Endothelial cell (in vitro differentiated cells): ENCODE measurements around the gene TIMP1. TPM values are rescaled to one million over a fixed set of nuclear protein-coding genes. Genes with fewer than 3 reads are reported as not detected.

Experiments
- DNase-seq: peaks from one replicate; pipeline ENCODE4 v3.0.0; 2021; ENCODE audit warnings: low spot score
- H3K27ac Mint-ChIP-seq: one replicate; pipeline ENCODE4 v1.8.0; 2021; ENCODE audit warnings: mixed read lengths, inconsistent platforms; ENCODE audit not compliant: unreplicated experiment
- H3K27me3 Mint-ChIP-seq: one replicate; pipeline ENCODE4 v1.8.0; 2021; ENCODE audit warnings: mild to moderate bottlenecking, moderate library complexity, mixed read lengths, inconsistent platforms; ENCODE audit not compliant: unreplicated experiment
- H3K36me3 Mint-ChIP-seq: one replicate; pipeline ENCODE4 v1.8.0; 2021; ENCODE audit warnings: mild to moderate bottlenecking, low read depth, mixed read lengths, inconsistent platforms; ENCODE audit not compliant: unreplicated experiment
- H3K4me1 Mint-ChIP-seq: one replicate; pipeline ENCODE4 v1.8.0; 2021; ENCODE audit warnings: mild to moderate bottlenecking, mixed read lengths, inconsistent platforms; ENCODE audit not compliant: unreplicated experiment
- H3K4me3 Mint-ChIP-seq: one replicate; pipeline ENCODE4 v1.8.0; 2021; ENCODE audit warnings: mild to moderate bottlenecking, mixed read lengths, inconsistent platforms; ENCODE audit not compliant: unreplicated experiment
- H3K9me3 Mint-ChIP-seq: one replicate; pipeline ENCODE4 v1.8.0; 2021; ENCODE audit warnings: mixed read lengths, inconsistent platforms; ENCODE audit not compliant: unreplicated experiment
- total RNA-seq: library from RNA; stranded (reverse); fragmentation: NEBNext Ultra II Directional; extraction: Animal tissue kit (Norgen Biotek cat#: 25700); gene quantifications from one replicate; pipeline ENCODE4 v1.2.1, GENCODE V29; 2021; ENCODE audit not compliant: unreplicated experiment
- TF ChIP-seq, protein P1 (sequence below): fragments of 200-600 bp; sonication (generic); IDR thresholded peaks from one replicate; pipeline ENCODE4 v1.5.0; 2021; ENCODE audit warnings: antibody characterized with exemption; ENCODE audit not compliant: unreplicated experiment

The TIMP1 gene
- total RNA-seq, 1 donor from 2014 or later: 267 TPM

DNA sequence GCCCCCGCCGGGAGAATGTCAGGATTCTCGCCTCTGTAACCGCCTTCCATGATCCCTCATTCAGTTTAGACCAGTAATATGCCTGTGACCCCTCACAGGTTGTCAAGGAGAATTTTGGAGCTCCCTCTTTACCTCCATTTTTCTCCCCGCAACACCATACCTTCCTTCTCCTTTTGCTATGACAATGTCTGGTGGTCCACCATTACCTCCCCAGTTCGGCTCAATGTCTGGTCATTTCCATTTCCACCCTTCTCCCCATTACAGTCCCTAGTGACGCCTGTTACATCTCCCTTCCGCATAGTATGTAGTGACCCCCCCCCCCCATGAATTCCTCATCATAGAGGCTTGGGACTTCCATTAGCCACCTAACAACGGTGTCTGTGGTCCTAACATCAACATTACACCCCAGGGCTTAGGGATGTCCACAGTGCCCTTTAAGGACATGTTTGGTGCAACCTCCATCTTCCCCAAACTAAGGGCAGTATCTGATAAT lies 20.5 kb upstream of the TIMP1 start:
- DNase-seq: no peak
- peak overlapping the region; percentile 95 for H3K4me3 Mint-ChIP-seq
- H3K27ac Mint-ChIP-seq: peak overlapping the region; percentile 95
- peaks cover 11% of the 10 kb centered on the region for H3K4me1 Mint-ChIP-seq
- no peaks in the 10 kb centered on the region for H3K9me3 Mint-ChIP-seq
- H3K36me3 Mint-ChIP-seq: peaks cover 11% of the 10 kb centered on the region
- TF ChIP-seq, protein P1, sequence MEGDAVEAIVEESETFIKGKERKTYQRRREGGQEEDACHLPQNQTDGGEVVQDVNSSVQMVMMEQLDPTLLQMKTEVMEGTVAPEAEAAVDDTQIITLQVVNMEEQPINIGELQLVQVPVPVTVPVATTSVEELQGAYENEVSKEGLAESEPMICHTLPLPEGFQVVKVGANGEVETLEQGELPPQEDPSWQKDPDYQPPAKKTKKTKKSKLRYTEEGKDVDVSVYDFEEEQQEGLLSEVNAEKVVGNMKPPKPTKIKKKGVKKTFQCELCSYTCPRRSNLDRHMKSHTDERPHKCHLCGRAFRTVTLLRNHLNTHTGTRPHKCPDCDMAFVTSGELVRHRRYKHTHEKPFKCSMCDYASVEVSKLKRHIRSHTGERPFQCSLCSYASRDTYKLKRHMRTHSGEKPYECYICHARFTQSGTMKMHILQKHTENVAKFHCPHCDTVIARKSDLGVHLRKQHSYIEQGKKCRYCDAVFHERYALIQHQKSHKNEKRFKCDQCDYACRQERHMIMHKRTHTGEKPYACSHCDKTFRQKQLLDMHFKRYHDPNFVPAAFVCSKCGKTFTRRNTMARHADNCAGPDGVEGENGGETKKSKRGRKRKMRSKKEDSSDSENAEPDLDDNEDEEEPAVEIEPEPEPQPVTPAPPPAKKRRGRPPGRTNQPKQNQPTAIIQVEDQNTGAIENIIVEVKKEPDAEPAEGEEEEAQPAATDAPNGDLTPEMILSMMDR: no peak
- peaks cover 11% of the 10 kb centered on the region for H3K27me3 Mint-ChIP-seq

DNA sequence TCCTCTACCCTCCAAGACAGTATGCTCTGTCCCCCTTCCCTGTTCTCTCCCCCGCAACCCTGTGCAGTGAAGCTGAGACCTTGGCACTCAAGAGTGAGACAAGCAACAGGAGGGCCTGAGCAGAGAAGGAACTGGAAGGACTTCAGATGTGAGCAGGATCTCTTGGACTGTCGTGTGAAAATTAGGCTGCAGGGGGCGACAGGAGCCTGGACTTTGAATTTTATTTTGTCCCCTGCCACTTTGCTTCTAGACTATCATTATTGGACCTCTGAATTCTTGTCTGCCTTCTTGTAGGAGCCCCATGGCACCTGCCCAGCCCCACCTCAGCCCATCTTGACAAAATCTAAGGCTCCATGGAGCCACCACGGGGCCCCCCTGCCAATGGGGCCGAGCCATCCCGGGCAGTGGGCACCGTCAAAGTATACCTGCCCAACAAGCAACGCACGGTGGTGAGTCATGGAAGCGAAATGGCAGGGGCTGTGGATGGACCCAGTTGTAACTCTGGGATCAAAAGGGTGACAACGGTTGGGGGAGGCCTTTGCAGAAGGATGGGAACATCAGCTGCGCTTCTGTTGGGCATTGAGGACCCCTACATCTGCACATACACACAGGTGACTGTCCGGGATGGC lies 19.5 kb upstream of the TIMP1 start:
- no peaks in the 10 kb centered on the region for H3K9me3 Mint-ChIP-seq
- TF ChIP-seq, protein P1: peak; percentile 39
- H3K4me1 Mint-ChIP-seq: peaks cover 11% of the 10 kb centered on the region
- peak overlapping the region; percentile 25 for H3K4me3 Mint-ChIP-seq
- H3K27me3 Mint-ChIP-seq: peaks cover 11% of the 10 kb centered on the region
- H3K27ac Mint-ChIP-seq: peak overlapping the region; percentile 80
- H3K36me3 Mint-ChIP-seq: peaks cover 15% of the 10 kb centered on the region
- DNase-seq: peak; percentile 28

DNA sequence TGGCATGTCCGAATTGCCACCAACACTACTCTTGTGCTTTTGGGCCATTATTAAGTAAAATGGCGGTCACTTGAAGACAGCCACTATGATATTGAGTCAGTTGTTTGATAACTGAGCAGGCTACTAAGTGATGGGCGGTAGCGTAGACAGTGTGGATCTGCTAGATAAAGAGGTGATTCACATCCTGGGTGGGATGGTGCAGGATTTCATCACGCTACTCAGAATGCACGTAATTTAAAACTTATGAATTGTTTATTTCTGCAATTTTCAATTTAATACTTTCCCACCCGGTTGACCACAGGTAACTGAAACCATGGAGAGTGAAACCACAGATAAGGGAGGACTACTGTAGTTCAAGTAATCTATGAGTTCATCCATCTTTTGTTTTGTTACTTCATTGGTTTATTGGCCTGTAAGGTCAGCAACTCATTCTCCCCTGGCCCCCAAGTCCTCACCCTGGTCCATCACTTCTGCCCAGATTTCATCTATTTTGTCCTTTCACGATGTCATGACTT lies 18.4 kb upstream of the TIMP1 start:
- H3K36me3 Mint-ChIP-seq: peaks cover 15% of the 10 kb centered on the region
- peak overlapping the region; percentile 59 for H3K4me3 Mint-ChIP-seq
- no peaks in the 10 kb centered on the region for H3K9me3 Mint-ChIP-seq
- H3K27ac Mint-ChIP-seq: no peak overlapping the region
- no peak for DNase-seq
- peaks cover 11% of the 10 kb centered on the region for H3K27me3 Mint-ChIP-seq
- TF ChIP-seq, protein P1: no peak
- peaks cover 11% of the 10 kb centered on the region for H3K4me1 Mint-ChIP-seq

DNA sequence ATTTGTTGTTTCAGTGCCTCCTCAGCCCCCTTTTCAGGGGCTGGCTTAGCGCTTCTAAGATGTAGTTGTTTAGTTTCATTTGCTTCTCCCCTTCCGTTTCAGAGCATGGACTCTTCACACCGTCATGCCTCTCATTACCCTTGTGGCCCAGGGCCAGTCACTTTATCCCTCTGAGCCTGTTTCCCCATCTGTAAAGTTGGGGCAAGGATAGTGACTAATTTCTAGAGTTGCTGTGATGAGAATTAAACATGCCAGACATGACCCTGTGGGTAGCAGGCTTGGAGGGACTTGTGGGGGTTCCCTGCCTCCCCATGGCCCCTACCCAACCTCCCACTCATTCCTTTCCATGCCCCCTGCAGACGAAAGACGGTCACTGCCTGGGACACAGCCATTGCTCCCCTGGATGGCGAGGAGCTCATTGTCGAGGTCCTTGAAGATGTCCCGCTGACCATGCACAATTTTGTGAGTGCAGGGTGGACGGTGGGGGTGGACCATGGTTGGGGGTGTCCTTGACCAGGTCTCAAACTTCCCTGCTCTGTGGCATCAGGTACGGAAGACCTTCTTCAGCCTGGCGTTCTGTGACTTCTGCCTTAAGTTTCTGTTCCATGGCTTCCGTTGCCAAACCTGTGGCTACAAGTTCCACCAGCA lies 17.7 kb upstream of the TIMP1 start:
- no peaks in the 10 kb centered on the region for H3K9me3 Mint-ChIP-seq
- peaks cover 11% of the 10 kb centered on the region for H3K4me1 Mint-ChIP-seq
- peaks cover 11% of the 10 kb centered on the region for H3K27me3 Mint-ChIP-seq
- no peak for DNase-seq
- no peak overlapping the region for H3K4me3 Mint-ChIP-seq
- TF ChIP-seq, protein P1: no peak
- no peak overlapping the region for H3K27ac Mint-ChIP-seq
- peaks cover 20% of the 10 kb centered on the region for H3K36me3 Mint-ChIP-seq

DNA sequence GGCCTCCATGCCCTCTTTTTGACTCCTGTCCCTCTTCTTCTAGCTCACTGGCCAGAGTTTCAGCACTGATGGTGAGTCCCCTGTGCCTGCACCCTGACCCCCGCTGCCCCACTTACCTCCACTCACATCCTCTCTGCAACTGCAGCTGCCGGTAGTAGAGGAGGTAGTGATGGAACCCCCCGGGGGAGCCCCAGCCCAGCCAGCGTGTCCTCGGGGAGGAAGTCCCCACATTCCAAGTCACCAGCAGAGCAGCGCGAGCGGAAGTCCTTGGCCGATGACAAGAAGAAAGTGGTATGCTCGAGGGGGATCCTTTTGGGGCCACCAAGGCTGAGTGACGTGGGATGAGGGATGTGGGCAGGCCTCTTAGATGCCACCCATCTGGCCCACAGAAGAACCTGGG lies 15.4 kb upstream of the TIMP1 start:
- H3K4me1 Mint-ChIP-seq: no peaks in the 10 kb centered on the region
- no peak overlapping the region for H3K4me3 Mint-ChIP-seq
- no peak for DNase-seq
- H3K9me3 Mint-ChIP-seq: no peaks in the 10 kb centered on the region
- TF ChIP-seq, protein P1: no peak
- H3K36me3 Mint-ChIP-seq: peaks cover 30% of the 10 kb centered on the region
- peaks cover 6% of the 10 kb centered on the region for H3K27me3 Mint-ChIP-seq
- no peak overlapping the region for H3K27ac Mint-ChIP-seq
